ENCODE data around the gene NDUFAF8.

The NDUFAF8 gene

GRCh38 chr17:81276781-81277180, 37.7 kb downstream of the NDUFAF8 start:
- Histone ChIP-seq H2AFZ (ENCODE audit: low read depth, low read length, severe bottlenecking) (no peak overlapping the region), H3K9ac (ENCODE audit: low read length) (no peak overlapping the region), H3K9me2 (replicated peaks; ENCODE audit: insufficient read depth, low read length) (no peaks in the 10 kb centered on the region), H4K20me1 (ENCODE audit: low read depth, low read length) (no peaks in the 10 kb centered on the region), H3K4me3 (ENCODE audit: insufficient read depth, low read length, poor library complexity, severe bottlenecking) (no peak overlapping the region), H3K27me3 (ENCODE audit: low read length) (no peaks in the 10 kb centered on the region), H3K27ac (ENCODE audit: low read depth, low read length) (no peak overlapping the region), H3K4me2 (ENCODE audit: low read depth, low read length, poor library complexity, severe bottlenecking) (no peak overlapping the region), H3F3A (ENCODE audit: insufficient read depth) (no peaks in the 10 kb centered on the region), H3K36me3 (ENCODE audit: low read length) (no peaks in the 10 kb centered on the region), H3K79me2 (ENCODE audit: insufficient read depth, low read length) (no peaks in the 10 kb centered on the region), H3K9me3 (ENCODE audit: insufficient read depth, low read length) (no peaks in the 10 kb centered on the region)
- no peak for TF ChIP-seq EZH2phosphoT487 (conservative IDR thresholded peaks at IDR 0.05; ENCODE audit: low read length)
- no peak for TF ChIP-seq CTCF (IDR thresholded peaks at IDR 0.05; ENCODE audit: insufficient read depth, low read length, poor library complexity, severe bottlenecking)

GRCh38 chr17:81277421-81277820, 38.3 kb downstream of the NDUFAF8 start:
- no peaks in the 10 kb centered on the region for H3K27me3 ChIP-seq (ENCODE audit: low read length)
- no peak overlapping the region for H3K4me3 ChIP-seq (ENCODE audit: insufficient read depth, low read length, poor library complexity, severe bottlenecking)
- H3K27ac ChIP-seq (ENCODE audit: low read depth, low read length): no peak overlapping the region
- H3F3A ChIP-seq (ENCODE audit: insufficient read depth): no peaks in the 10 kb centered on the region
- no peaks in the 10 kb centered on the region for H3K79me2 ChIP-seq (ENCODE audit: insufficient read depth, low read length)
- no peak for TF ChIP-seq EZH2phosphoT487 (conservative IDR thresholded peaks at IDR 0.05; ENCODE audit: low read length)
- no peak overlapping the region for H3K4me2 ChIP-seq (ENCODE audit: low read depth, low read length, poor library complexity, severe bottlenecking)
- H3K36me3 ChIP-seq (ENCODE audit: low read length): no peaks in the 10 kb centered on the region
- no peaks in the 10 kb centered on the region for H4K20me1 ChIP-seq (ENCODE audit: low read depth, low read length)
- H3K9me2 ChIP-seq (replicated peaks; ENCODE audit: insufficient read depth, low read length): no peaks in the 10 kb centered on the region
- no peak overlapping the region for H2AFZ ChIP-seq (ENCODE audit: low read depth, low read length, severe bottlenecking)
- no peak overlapping the region for H3K9ac ChIP-seq (ENCODE audit: low read length)
- H3K9me3 ChIP-seq (ENCODE audit: insufficient read depth, low read length): no peaks in the 10 kb centered on the region

GRCh38 chr17:81277946-81278693, 39.0 kb downstream of the NDUFAF8 start:
- Histone ChIP-seq H3K9me2 (replicated peaks; ENCODE audit: insufficient read depth, low read length) (no peaks in the 10 kb centered on the region), H2AFZ (ENCODE audit: low read depth, low read length, severe bottlenecking) (no peak overlapping the region)

More at GRCh38 chr17:81277946-81278693, 39.0 kb downstream of the NDUFAF8 start:
- Histone ChIP-seq H4K20me1 (ENCODE audit: low read depth, low read length) (no peaks in the 10 kb centered on the region), H3F3A (ENCODE audit: insufficient read depth) (no peaks in the 10 kb centered on the region), H3K9ac (ENCODE audit: low read length) (no peak overlapping the region), H3K79me2 (ENCODE audit: insufficient read depth, low read length) (no peaks in the 10 kb centered on the region), H3K4me2 (ENCODE audit: low read depth, low read length, poor library complexity, severe bottlenecking) (no peak overlapping the region), H3K9me3 (ENCODE audit: insufficient read depth, low read length) (no peaks in the 10 kb centered on the region), H3K36me3 (ENCODE audit: low read length) (no peaks in the 10 kb centered on the region), H3K27me3 (ENCODE audit: low read length) (no peaks in the 10 kb centered on the region), H3K27ac (ENCODE audit: low read depth, low read length) (no peak overlapping the region), H3K4me3 (ENCODE audit: insufficient read depth, low read length, poor library complexity, severe bottlenecking) (no peak overlapping the region)
- TF ChIP-seq EZH2phosphoT487 (conservative IDR thresholded peaks at IDR 0.05; ENCODE audit: low read length) (no peak), CTCF (IDR thresholded peaks at IDR 0.05; ENCODE audit: insufficient read depth, low read length, poor library complexity, severe bottlenecking) (no peak)
